Common myeloid progenitor, CD34-positive (primary cell): Measurements from ENCODE around the gene CDYL2.
A peak's percentile ranks its signal among the peaks of the same experiment; 100 is the strongest.

Experiments used
- CTCF ChIA-PET: fragments of 350-600 bp; sonication (Branson Sonifier 250); formaldehyde crosslinking; loops from one replicate; lab custom pipeline; 2021; ENCODE audit warnings: antibody characterized with exemption; lab: Charles Lee
- POLR2A ChIA-PET: fragments of 350-600 bp; sonication (Branson Sonifier 250); formaldehyde crosslinking; loops from one replicate; lab custom pipeline; 2021; ENCODE audit warnings: antibody characterized with exemption; lab: Charles Lee
- DNase-seq, 3 donors: peaks; one replicate each; pipeline versions ENCODE4 v3.0.0 to v3.0.0-alpha.2; 2013
- H3K27ac ChIP-seq, 2 experiments: 1 replicate in 1 of 2; 2 replicates in 1 of 2; pipeline ENCODE4 v1.7.0; 2013; ENCODE audit warnings: inconsistent platforms in 2 of 2, low read length in 2 of 2, mild to moderate bottlenecking in 2 of 2, low read depth in 1 of 2, moderate library complexity in 1 of 2; ENCODE audit not compliant: severe bottlenecking in 2 of 2, insufficient read depth in 1 of 2, poor library complexity in 1 of 2
- H3K27me3 ChIP-seq, 5 experiments: replicated peaks in 2 of 5; 1 replicate in 3 of 5; 2 replicates in 2 of 5; pipeline versions ENCODE4 v1.6.1 to v1.7.0; 2013; ENCODE audit warnings: low read length in 4 of 5, mild to moderate bottlenecking in 2 of 5, moderate library complexity in 2 of 5, inconsistent platforms in 1 of 5; ENCODE audit not compliant: insufficient read depth in 5 of 5, control insufficient read depth in 4 of 5
- H3K36me3 ChIP-seq, 4 experiments: 1 replicate in 2 of 4; 2 replicates in 2 of 4; pipeline versions ENCODE4 v1.6.1 to v1.7.0; 2013; ENCODE audit warnings: low read length in 3 of 4, control low read depth in 1 of 4, mild to moderate bottlenecking in 1 of 4; ENCODE audit not compliant: control insufficient read depth in 4 of 4, insufficient read depth in 4 of 4
- H3K4me1 ChIP-seq, 4 experiments: 1 replicate in 3 of 4; 2 replicates in 1 of 4; pipeline versions ENCODE4 v1.6.1 to v1.7.1; 2013; ENCODE audit warnings: low read length in 3 of 4, mild to moderate bottlenecking in 3 of 4, control low read depth in 1 of 4, inconsistent platforms in 1 of 4, moderate library complexity in 1 of 4; ENCODE audit not compliant: control insufficient read depth in 4 of 4, insufficient read depth in 4 of 4; ENCODE audit errors: control extremely low read depth in 1 of 4
- H3K4me3 ChIP-seq, 7 experiments: 1 replicate in 4 of 7; 2 replicates in 3 of 7; pipeline versions ENCODE4 v1.5.1 to v1.7.0; 2013; ENCODE audit warnings: mild to moderate bottlenecking in 7 of 7, low read length in 6 of 7, moderate library complexity in 6 of 7, inconsistent platforms in 2 of 7, low read depth in 2 of 7, control low read depth in 1 of 7; ENCODE audit not compliant: insufficient read depth in 4 of 7, control insufficient read depth in 1 of 7; ENCODE audit errors: extremely low read depth in 1 of 7
- H3K9me3 ChIP-seq, 5 experiments: 1 replicate in 4 of 5; 2 replicates in 1 of 5; pipeline versions ENCODE4 v1.6.1 to v1.7.1; 2013; ENCODE audit warnings: low read length in 4 of 5, mild to moderate bottlenecking in 2 of 5, inconsistent platforms in 1 of 5, low read depth in 1 of 5, moderate library complexity in 1 of 5; ENCODE audit not compliant: control insufficient read depth in 4 of 5, insufficient read depth in 2 of 5; ENCODE audit errors: control extremely low read depth in 1 of 5
- WGBS: methylation state at CpG from one replicate; pipeline ENCODE4 v1.1.5; 2013; ENCODE audit not compliant: insufficient coverage; 5-methylcytosine and 5-hydroxymethylcytosine counted together

CDYL2 gene

GRCh38 chr16:80743772-80744171, 60.6 kb downstream of the CDYL2 start:
- Histone ChIP-seq H3K4me1 (peaks cover 0 to 6% (median 0%) of the 10 kb centered on the region in 4 experiments), H3K9me3 (peaks cover 6 to 23% (median 9%) of the 10 kb centered on the region in 5 experiments), H3K4me3 (no peak overlapping the region), H3K27ac (no peak overlapping the region), H3K27me3 (no peaks in the 10 kb centered on the region), H3K36me3 (peaks cover 0 to 17% (median 4%) of the 10 kb centered on the region in 4 experiments)
- no CpG with 5 or more reads among the region's 1 CpG for WGBS
- ChIA-PET POLR2A (interaction anchor here (0.6 kb wide), 1 partner anchor 12 kb away, joined by 6 read pairs; no protein-coding TSS in a partner anchor), CTCF (interaction anchor here (1.0 to 1.3 kb wide), 2 partner anchors 11 to 14 kb away, joined by 3 to 4 read pairs; no protein-coding TSS in a partner anchor)
- DNase-seq: peak in 2 of 3 donors; percentile 12 to 36

GRCh38 chr16:80743273-80743672, 61.1 kb downstream of the CDYL2 start:
- ChIA-PET POLR2A (interaction anchor here (0.6 kb wide), 1 partner anchor 13 kb away, joined by 6 read pairs; no protein-coding TSS in a partner anchor), CTCF (interaction anchor here (1.3 kb wide), 1 partner anchor 11 kb away, joined by 4 read pairs; no protein-coding TSS in a partner anchor)
- H3K36me3 ChIP-seq: peaks cover 0 to 17% (median 4%) of the 10 kb centered on the region in 4 experiments
- peak in 2 of 3 donors; percentile 10 to 26 for DNase-seq
- peaks cover 6 to 26% (median 9%) of the 10 kb centered on the region in 5 experiments for H3K9me3 ChIP-seq
- peaks cover 0 to 6% (median 0%) of the 10 kb centered on the region in 4 experiments for H3K4me1 ChIP-seq
- no peak overlapping the region for H3K27ac ChIP-seq
- no peak overlapping the region for H3K4me3 ChIP-seq
- 100% methylated on average over 2 of the region's 3 CpGs for WGBS
- no peaks in the 10 kb centered on the region for H3K27me3 ChIP-seq

- WGBS: 100% methylated on average over 2 of the region's 2 CpGs
- CTCF ChIA-PET: no interaction called here
- Histone ChIP-seq H3K4me3 (no peak overlapping the region), H3K9me3 (peaks cover 6 to 26% (median 9%) of the 10 kb centered on the region in 5 experiments), H3K36me3 (peaks cover 0 to 17% (median 4%) of the 10 kb centered on the region in 4 experiments), H3K27ac (no peak overlapping the region), H3K4me1 (peaks cover 0 to 6% (median 0%) of the 10 kb centered on the region in 4 experiments), H3K27me3 (no peaks in the 10 kb centered on the region)
- DNase-seq: no peak
- POLR2A ChIA-PET: no interaction called here
Observed at GRCh38 chr16:80742331-80742730, 62.1 kb downstream of the CDYL2 start.

GRCh38 chr16:80741724-80742123, 62.7 kb downstream of the CDYL2 start:
- no peaks in the 10 kb centered on the region for H3K27me3 ChIP-seq
- 100% methylated on average over 2 of the region's 4 CpGs for WGBS
- ChIA-PET POLR2A (no interaction called here), CTCF (no interaction called here)
- H3K4me1 ChIP-seq: peaks cover 0 to 6% (median 0%) of the 10 kb centered on the region in 4 experiments
- no peak overlapping the region for H3K27ac ChIP-seq
- H3K9me3 ChIP-seq: peaks cover 6 to 26% (median 9%) of the 10 kb centered on the region in 5 experiments
- no peak for DNase-seq
- no peak overlapping the region for H3K4me3 ChIP-seq
- peaks cover 0 to 20% (median 4%) of the 10 kb centered on the region in 4 experiments for H3K36me3 ChIP-seq

GRCh38 chr16:80739523-80739922, 64.9 kb downstream of the CDYL2 start:
- no peak overlapping the region for H3K4me3 ChIP-seq
- no peak overlapping the region for H3K27ac ChIP-seq
- WGBS: 98% methylated on average over 6 of the region's 6 CpGs
- peaks cover 6 to 26% (median 9%) of the 10 kb centered on the region in 5 experiments for H3K9me3 ChIP-seq
- CTCF ChIA-PET: interaction anchor here (0.6 kb wide), 1 partner anchor 417 kb away, joined by 3 read pairs; no protein-coding TSS in a partner anchor
- no peak for DNase-seq
- H3K36me3 ChIP-seq: peaks cover 0 to 20% (median 0%) of the 10 kb centered on the region in 4 experiments
- no peaks in the 10 kb centered on the region for H3K4me1 ChIP-seq
- no peaks in the 10 kb centered on the region for H3K27me3 ChIP-seq
- POLR2A ChIA-PET: no interaction called here

GRCh38 chr16:80738521-80738920, 65.9 kb downstream of the CDYL2 start:
- Histone ChIP-seq H3K9me3 (peaks cover 6 to 26% (median 9%) of the 10 kb centered on the region in 5 experiments), H3K4me3 (no peak overlapping the region), H3K27ac (no peak overlapping the region), H3K27me3 (no peaks in the 10 kb centered on the region), H3K4me1 (no peaks in the 10 kb centered on the region), H3K36me3 (peaks cover 0 to 20% (median 0%) of the 10 kb centered on the region in 4 experiments)
- DNase-seq: no peak
- 90% methylated on average over 2 of the region's 3 CpGs for WGBS
- POLR2A ChIA-PET: no interaction called here
- CTCF ChIA-PET: no interaction called here

GRCh38 chr16:80735846-80736245, 68.6 kb downstream of the CDYL2 start:
- CTCF ChIA-PET: interaction anchor here (1.4 kb wide), 1 partner anchor 14 kb away, joined by 3 read pairs; no protein-coding TSS in a partner anchor
- Histone ChIP-seq H3K27me3 (no peaks in the 10 kb centered on the region), H3K4me1 (no peaks in the 10 kb centered on the region), H3K36me3 (peaks cover 0 to 8% (median 0%) of the 10 kb centered on the region in 4 experiments), H3K27ac (no peak overlapping the region), H3K4me3 (no peak overlapping the region), H3K9me3 (peaks cover 5 to 30% (median 9%) of the 10 kb centered on the region in 5 experiments)
- no peak for DNase-seq
- WGBS: 100% methylated on average over 4 of the region's 4 CpGs
- POLR2A ChIA-PET: interaction anchor here (0.6 to 0.7 kb wide), 2 partner anchors 11 to 97 kb away, joined by 3 read pairs; no protein-coding TSS in a partner anchor
